ENCODE measurements around the gene ATP1A4.

ATP1A4 gene

GRCh38 chr1:160116283-160117147 is 34.9 kb upstream of the ATP1A4 start:
- no peak for DNase-seq (ENCODE audit: low read depth)
- H3K4me3 ChIP-seq (ENCODE audit: low read depth, low read length) = no peak overlapping the region
- no peak for TF ChIP-seq CTCF (IDR thresholded peaks at IDR 0.05; ENCODE audit: control insufficient read depth, extremely low read depth, insufficient read depth)

DNA sequence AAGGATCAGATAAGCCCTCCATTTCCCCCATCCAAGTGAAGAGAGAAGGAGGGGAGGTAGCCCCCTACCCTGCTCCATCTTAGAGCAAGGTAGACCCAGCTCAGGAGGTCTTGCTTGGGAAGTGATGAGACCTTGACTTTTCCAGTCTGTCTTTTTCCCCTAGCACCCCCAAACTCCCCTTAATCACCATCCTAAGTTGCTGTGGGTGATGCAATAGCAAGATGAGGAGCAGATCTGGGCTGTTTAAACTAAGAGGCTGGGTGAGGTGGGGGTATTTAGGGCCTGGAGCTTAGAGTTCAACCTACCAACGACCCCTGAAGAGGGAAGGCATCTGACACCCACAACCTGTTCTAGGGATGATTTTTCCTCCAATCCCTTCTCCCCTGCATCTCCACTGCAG is 34.1 kb upstream of the ATP1A4 start:
- no peak overlapping the region for H3K4me3 ChIP-seq (ENCODE audit: low read depth, low read length)
- no peak for TF ChIP-seq CTCF (IDR thresholded peaks at IDR 0.05; ENCODE audit: control insufficient read depth, extremely low read depth, insufficient read depth)
- no peak for DNase-seq (ENCODE audit: low read depth)

- no peak for DNase-seq (ENCODE audit: low read depth)
- H3K4me3 ChIP-seq (ENCODE audit: low read depth, low read length) = no peak overlapping the region
Measured at GRCh38 chr1:160117709-160118183, 33.7 kb upstream of the ATP1A4 start.

DNA sequence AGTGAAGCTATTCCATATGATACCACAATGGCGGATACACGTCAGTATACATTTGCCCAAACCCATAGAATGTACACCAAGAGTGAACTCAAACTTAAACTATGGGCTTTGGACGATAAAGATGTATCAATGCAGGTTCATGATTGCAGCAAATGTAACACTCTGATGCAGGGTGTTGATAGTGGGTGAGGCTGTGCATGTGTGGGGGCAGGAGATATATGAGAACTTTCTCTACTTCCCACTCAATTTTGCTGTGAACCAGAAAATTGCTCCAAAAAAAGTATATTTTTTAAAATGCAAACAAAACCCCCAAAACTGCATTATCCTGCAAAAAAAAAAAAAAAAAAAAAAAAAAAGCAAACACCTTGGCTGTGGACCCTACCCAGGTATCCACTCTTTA is 32.5 kb upstream of the ATP1A4 start:
- no peak overlapping the region for H3K4me3 ChIP-seq (ENCODE audit: low read depth, low read length)
- DNase-seq (ENCODE audit: low read depth) = no peak
- no peak for TF ChIP-seq CTCF (IDR thresholded peaks at IDR 0.05; ENCODE audit: control insufficient read depth, extremely low read depth, insufficient read depth)

More at GRCh38 chr1:160117709-160118183, 33.7 kb upstream of the ATP1A4 start:
- no peak for TF ChIP-seq CTCF (IDR thresholded peaks at IDR 0.05; ENCODE audit: control insufficient read depth, extremely low read depth, insufficient read depth)

DNA sequence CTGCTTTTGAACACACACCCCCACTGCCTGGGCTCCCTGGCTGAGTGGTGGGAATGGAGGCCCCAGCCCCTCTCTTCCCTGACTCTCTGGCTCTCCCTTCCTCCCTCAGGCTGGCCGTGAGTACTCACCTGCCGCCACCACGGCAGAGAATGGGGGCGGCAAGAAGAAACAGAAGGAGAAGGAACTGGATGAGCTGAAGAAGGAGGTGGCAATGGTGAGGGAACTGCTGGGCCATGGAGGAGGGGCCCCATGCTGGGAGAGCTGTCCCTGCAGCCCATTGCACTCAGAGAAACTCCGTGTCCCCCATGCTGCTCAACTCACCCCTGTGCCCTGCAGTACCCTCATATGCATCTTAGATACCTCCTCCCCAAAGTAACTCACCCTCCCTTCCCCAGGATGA is 30.6 kb upstream of the ATP1A4 start:
- TF ChIP-seq CTCF (IDR thresholded peaks at IDR 0.05; ENCODE audit: control insufficient read depth, extremely low read depth, insufficient read depth) = no peak
- no peak overlapping the region for H3K4me3 ChIP-seq (ENCODE audit: low read depth, low read length)
- no peak for DNase-seq (ENCODE audit: low read depth)

- TF ChIP-seq CTCF (IDR thresholded peaks at IDR 0.05; ENCODE audit: control insufficient read depth, extremely low read depth, insufficient read depth) = no peak
- DNase-seq (ENCODE audit: low read depth) = no peak
Measured at GRCh38 chr1:160121388-160121787, 30.0 kb upstream of the ATP1A4 start.

More at GRCh38 chr1:160121388-160121787, 30.0 kb upstream of the ATP1A4 start:
- no peak overlapping the region for H3K4me3 ChIP-seq (ENCODE audit: low read depth, low read length)

Data from LNCaP clone FGC (cell line).